Endothelial cell of umbilical vein (primary cell): ENCODE results near the gene TMEM217. TPM values are rescaled to one million over a fixed set of nuclear protein-coding genes. Genes with fewer than 3 reads are reported as not detected.

Source experiments
- BruUV-seq: library from RNA; stranded (reverse); fragments of 400-500 nt; replicated peaks from 2 replicates; lab custom pipeline; 2021; lab: Mats Ljungman, UMichigan
- CTCF ChIA-PET: fragments of 300-600, 350-600 bp; sonication (Branson Sonifier 250); formaldehyde crosslinking; loops from one replicate; lab custom pipeline; 2021; ENCODE audit warnings: antibody characterized with exemption, inconsistent platforms; lab: Charles Lee
- POLR2A ChIA-PET: fragments of 300-600, 350-600 bp; sonication (Branson Sonifier 250); formaldehyde crosslinking; loops from one replicate; lab custom pipeline; 2021; ENCODE audit warnings: antibody characterized with exemption, inconsistent platforms; lab: Charles Lee
- DNase-seq: peaks from one replicate; pipeline ENCODE4 v3.0.0-alpha.2; 2011; ENCODE audit warnings: low read depth, low spot score
- FAIRE-seq: peaks from 2 replicates; lab custom pipeline; 2011; peaks lifted over from hg19 to GRCh38; lab: Jason Lieb, UNC
- H2AFZ ChIP-seq: 2 replicates; pipeline ENCODE4 v1.6.0; 2012; ENCODE audit warnings: low read depth, low read length, control low read depth, inconsistent platforms
- H3K27ac ChIP-seq: 2 replicates; pipeline ENCODE4 v1.5.1; 2011; ENCODE audit warnings: low read depth, mild to moderate bottlenecking, control low read depth, low read length, moderate library complexity; ENCODE audit not compliant: insufficient read depth
- H3K27me3 ChIP-seq, 2 experiments: 2 replicates each; pipeline versions ENCODE4 v1.6.0 to v1.6.1; 2011; ENCODE audit warnings: low read length in 2 of 2, mixed read lengths in 1 of 2; ENCODE audit not compliant: control insufficient read depth in 2 of 2, insufficient read depth in 2 of 2
- H3K36me3 ChIP-seq, 2 experiments: 2 replicates in 1 of 2; 3 replicates in 1 of 2; pipeline ENCODE4 v1.5.1; 2011; ENCODE audit warnings: low read length in 2 of 2, mild to moderate bottlenecking in 1 of 2, moderate library complexity in 1 of 2; ENCODE audit not compliant: control insufficient read depth in 2 of 2, insufficient read depth in 2 of 2; ENCODE audit errors: extremely low read depth in 1 of 2
- H3K4me1 ChIP-seq: 3 replicates; pipeline ENCODE4 v1.5.1; 2011; ENCODE audit warnings: mild to moderate bottlenecking, low read length; ENCODE audit not compliant: control insufficient read depth, insufficient read depth; ENCODE audit errors: extremely low read depth
- H3K4me2 ChIP-seq: 2 replicates; pipeline ENCODE4 v1.6.1; 2011; ENCODE audit warnings: low read length, control low read depth, mixed read lengths; ENCODE audit not compliant: insufficient read depth
- H3K4me3 ChIP-seq, 3 experiments: fragments of 200-600 bp in 1 of 3; sonication (generic), shearing (Covaris generic) in 1 of 3; replicated peaks in 1 of 3; 2 replicates each; pipeline ENCODE4 v1.5.1; 2011 to 2016; ENCODE audit warnings: control low read depth in 3 of 3, low read length in 3 of 3, mild to moderate bottlenecking in 2 of 3, inconsistent platforms in 1 of 3, low read depth in 1 of 3, moderate library complexity in 1 of 3; ENCODE audit not compliant: insufficient read depth in 1 of 3
- H3K79me2 ChIP-seq: 2 replicates; pipeline ENCODE4 v1.6.0; 2012; ENCODE audit warnings: low read length, inconsistent platforms; ENCODE audit not compliant: control insufficient read depth, insufficient read depth
- H3K9ac ChIP-seq: replicated peaks from 2 replicates; pipeline ENCODE3; 2011; ENCODE audit warnings: low read length, control low read depth; ENCODE audit not compliant: insufficient read depth; ENCODE audit errors: extremely low read depth
- H3K9me1 ChIP-seq: replicated peaks from 3 replicates; pipeline ENCODE4 v1.6.0; 2011; ENCODE audit warnings: mild to moderate bottlenecking, low read length; ENCODE audit not compliant: control insufficient read depth, insufficient read depth; ENCODE audit errors: extremely low read depth
- H3K9me3 ChIP-seq: replicated peaks from 2 replicates; pipeline ENCODE4 v1.5.1; 2012; ENCODE audit warnings: low read length, inconsistent platforms; ENCODE audit not compliant: control insufficient read depth, insufficient read depth
- H4K20me1 ChIP-seq: replicated peaks from 2 replicates; pipeline ENCODE3; 2011; ENCODE audit warnings: mild to moderate bottlenecking, low read length; ENCODE audit not compliant: control insufficient read depth, insufficient read depth; ENCODE audit errors: extremely low read depth
- CTCF ChIP-seq, 2 donors: IDR thresholded peaks; 1 replicate in 1 of 2; 2 replicates in 1 of 2; pipeline ENCODE4 v1.5.1; 2011; ENCODE audit warnings: low read length in 2 of 2, mild to moderate bottlenecking in 2 of 2, moderate library complexity in 2 of 2, control low read depth in 1 of 2, inconsistent platforms in 1 of 2, low read depth in 1 of 2; ENCODE audit not compliant: insufficient read depth in 1 of 2; ENCODE audit errors: extremely low read depth in 1 of 2
- EZH2 ChIP-seq: IDR thresholded peaks from 2 replicates; pipeline ENCODE4 v1.6.1; 2012; ENCODE audit warnings: borderline replicate concordance, low read depth, mild to moderate bottlenecking, moderate library complexity, low read length, inconsistent platforms; ENCODE audit not compliant: severe bottlenecking
- FOS ChIP-seq: IDR thresholded peaks from 2 replicates; pipeline ENCODE4 v1.6.1; 2011; ENCODE audit warnings: mild to moderate bottlenecking, low read length, moderate library complexity, borderline replicate concordance; ENCODE audit not compliant: insufficient read depth
- GATA2 ChIP-seq: IDR thresholded peaks from 2 replicates; pipeline ENCODE4 v1.7.0; 2011; ENCODE audit warnings: low read depth, mild to moderate bottlenecking, moderate library complexity, mixed read lengths, low read length; ENCODE audit not compliant: insufficient read length, insufficient read depth
- JUN ChIP-seq: IDR thresholded peaks from 2 replicates; pipeline ENCODE4 v1.6.1; 2011; ENCODE audit warnings: borderline replicate concordance, low read depth; ENCODE audit not compliant: insufficient read length, insufficient read depth
- POLR2A ChIP-seq: IDR thresholded peaks from 2 replicates; pipeline ENCODE4 v1.6.1; 2012; ENCODE audit warnings: low read depth, mild to moderate bottlenecking, control low read depth, low read length
- POLR2AphosphoS5 ChIP-seq: IDR thresholded peaks from 2 replicates; pipeline ENCODE4 v1.6.1; 2012; ENCODE audit warnings: low read depth, mild to moderate bottlenecking, control low read depth, low read length, moderate library complexity; ENCODE audit not compliant: insufficient read depth
- dilution Hi-C: fragments of 300-500 bp; cut with MboI; formaldehyde crosslinking; loops from one replicate; pipeline ENCODE4 v1.15.0; 2019; ENCODE audit warnings: low sequenced_read_pairs; ENCODE audit not compliant: extremely low pct_ligation_motif_present
- intact Hi-C: fragments of 100-400 bp; cut with micrococcal nuclease; formaldehyde crosslinking; loops from one replicate; pipeline ENCODE4 v1.10.0; 2022
- polyA plus RNA-seq, 4 experiments: library from polyadenylated mRNA; depleted of rRNA in 3 of 4; stranded (reverse) in 3 of 4; unstranded in 1 of 4; fragments of >200 nt; gene quantifications; 2 replicates each; pipeline versions ENCODE4 v1.2.1 to v1.2.3, GENCODE V29; 2011 to 2012; ENCODE audit warnings: missing spikeins in 1 of 4
- total RNA-seq: library from RNA; stranded (reverse); gene quantifications from 2 replicates; pipeline ENCODE4 v1.2.3, GENCODE V29; 2021

The TMEM217 gene
- total and polyA plus RNA-seq, 2 donors (not counting 3 experiments of a cell fraction or from before 2014, with no cell fraction given), result 6.8 to 15.8 TPM

GRCh38 chr6:37284781-37285180 lies 26.8 kb upstream of the TMEM217 start:
- Histone ChIP-seq H3K9me3 (no peaks in the 10 kb centered on the region), H3K4me1 (no peaks in the 10 kb centered on the region), H3K27ac (no peak overlapping the region), H3K4me3 (no peak overlapping the region), H3K36me3 (peaks cover 25 to 28% of the 10 kb centered on the region in 2 experiments), H4K20me1 (no peaks in the 10 kb centered on the region), H3K9ac (no peak overlapping the region), H2AFZ (no peak overlapping the region), H3K9me1 (no peaks in the 10 kb centered on the region), H3K79me2 (peaks cover 2% of the 10 kb centered on the region), H3K4me2 (no peak overlapping the region), H3K27me3 (no peaks in the 10 kb centered on the region)
- CTCF ChIA-PET, result interaction anchor here (0.6 to 2.0 kb wide), 4 partner anchors 10 to 38 kb away, joined by 3 to 5 read pairs (median 4); no protein-coding TSS in a partner anchor
- FAIRE-seq, result no peak
- dilution Hi-C loops, result no loop called here
- DNase-seq, result no peak
- TF ChIP-seq CTCF (IDR thresholded peaks at IDR 0.05; ENCODE audit: extremely low read depth in 1 of 2, insufficient read depth in 1 of 2, low read depth in 1 of 2, low read length in 2 of 2) (no peak), POLR2AphosphoS5 (no peak), EZH2 (no peak), POLR2A (no peak), FOS (no peak)
- no TSS peak for BruUV-seq
- POLR2A ChIA-PET, result no interaction called here
- intact Hi-C loops, result no loop called here

- Histone ChIP-seq H3K4me2 (no peak overlapping the region), H3K79me2 (peaks cover 2% of the 10 kb centered on the region), H3K9me1 (no peaks in the 10 kb centered on the region), H3K9me3 (no peaks in the 10 kb centered on the region), H3K36me3 (peaks cover 22 to 31% of the 10 kb centered on the region in 2 experiments), H4K20me1 (no peaks in the 10 kb centered on the region), H3K27me3 (no peaks in the 10 kb centered on the region), H3K27ac (no peak overlapping the region), H3K4me1 (no peaks in the 10 kb centered on the region), H2AFZ (no peak overlapping the region), H3K9ac (no peak overlapping the region), H3K4me3 (no peak overlapping the region)
- no peak for TF ChIP-seq GATA2
- no peak for TF ChIP-seq JUN
- no peak for TF ChIP-seq POLR2A
- no peak for TF ChIP-seq FOS
- FAIRE-seq (no peak), DNase-seq (no peak)
- dilution Hi-C loops (no loop called here), intact Hi-C loops (no loop called here)
- CTCF ChIA-PET, result interaction anchor here (2.0 kb wide), 1 partner anchor 20 kb away, joined by 5 read pairs; no protein-coding TSS in a partner anchor
- POLR2A ChIA-PET, result no interaction called here
- BruUV-seq, result no TSS peak
These were observed 25.8 kb upstream of the TMEM217 start for GRCh38 chr6:37283671-37284151.
